HG03103 (cell line): ENCODE measurements around the gene CEP250.

Experiments used
- ATAC-seq: cut with Tn5 transposase; IDR thresholded peaks from one replicate; pipeline ENCODE4 v1.9.1; 2021; ENCODE audit warnings: low read depth; ENCODE audit not compliant: unreplicated experiment

The CEP250 gene

DNA sequence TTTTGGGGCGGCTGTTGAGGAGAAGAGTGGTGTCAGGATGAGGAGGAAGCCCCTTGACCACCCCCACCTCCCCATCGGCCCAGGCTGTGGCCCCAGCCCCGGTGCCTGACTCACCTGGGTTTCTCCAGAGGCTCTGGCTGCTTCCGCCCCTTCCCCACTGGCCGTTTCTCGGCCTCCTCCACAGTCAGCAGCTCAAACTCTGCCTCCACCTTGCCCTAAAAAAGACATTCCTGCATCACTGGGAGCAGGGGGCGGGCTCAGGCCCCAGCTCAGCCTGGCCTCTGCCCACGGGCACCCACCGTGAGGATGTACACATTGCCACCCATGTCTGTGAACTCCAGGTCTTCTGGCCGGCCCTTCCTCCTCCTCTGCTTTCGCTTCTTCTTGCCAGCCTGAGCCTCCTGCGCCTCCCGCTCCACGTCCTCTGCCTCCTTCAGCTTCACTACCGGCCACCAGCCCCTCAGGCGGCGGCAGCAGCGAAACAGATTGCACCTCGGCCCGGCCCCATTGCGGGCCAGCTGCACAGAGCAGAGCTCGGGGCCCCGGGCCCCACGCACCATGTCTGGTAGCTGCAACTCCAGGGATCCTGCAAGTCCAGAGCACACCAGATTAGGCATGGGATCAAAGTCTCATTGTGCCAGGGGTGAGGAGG lies 103.8 kb downstream of the CEP250 start:
- no peak for ATAC-seq

DNA sequence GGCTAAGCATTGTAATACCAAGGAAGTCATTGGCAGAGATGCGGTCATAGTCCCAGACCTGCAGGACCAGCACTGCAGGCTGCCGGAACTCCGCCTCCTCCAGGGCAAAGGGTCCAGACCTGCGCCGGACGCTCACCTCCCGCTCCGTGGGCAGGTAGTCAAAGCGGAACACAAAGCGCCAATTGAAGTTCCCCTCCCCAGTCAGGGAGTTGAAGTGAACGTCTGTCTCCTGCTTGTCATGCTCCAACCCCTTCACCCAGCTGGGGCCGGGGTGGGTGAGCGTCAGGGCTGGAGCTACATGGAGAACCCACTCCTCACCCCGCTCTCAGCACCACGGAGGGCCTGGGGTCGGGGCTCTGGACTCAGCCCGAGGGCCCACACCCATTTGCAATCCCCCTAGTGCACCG lies 104.7 kb downstream of the CEP250 start:
- no peak for ATAC-seq

DNA sequence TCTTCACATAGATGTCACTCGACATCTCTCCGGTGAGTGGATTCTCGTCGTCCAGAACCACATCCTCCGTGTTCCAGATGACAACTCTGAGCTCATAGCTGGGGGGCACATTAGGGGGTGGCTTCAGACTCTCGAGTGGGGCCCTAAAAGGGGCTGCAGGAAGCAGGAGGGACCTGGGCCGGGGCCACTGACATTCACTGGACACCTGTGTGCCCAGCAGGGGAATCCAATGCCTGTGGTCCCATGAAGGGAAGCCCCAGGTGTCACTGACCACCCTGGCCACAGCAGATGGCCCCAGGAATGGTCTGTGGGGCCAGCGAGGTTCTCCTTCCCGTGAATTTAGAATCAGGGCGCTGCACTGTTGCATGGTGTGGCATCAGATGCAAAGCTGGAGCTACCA lies 105.1 kb downstream of the CEP250 start:
- no peak for ATAC-seq

GRCh38 chr20:35561268-35561667 lies 105.9 kb downstream of the CEP250 start:
- ATAC-seq = no peak

- ATAC-seq = no peak
Measured at GRCh38 chr20:35561671-35562070, 106.3 kb downstream of the CEP250 start.

DNA sequence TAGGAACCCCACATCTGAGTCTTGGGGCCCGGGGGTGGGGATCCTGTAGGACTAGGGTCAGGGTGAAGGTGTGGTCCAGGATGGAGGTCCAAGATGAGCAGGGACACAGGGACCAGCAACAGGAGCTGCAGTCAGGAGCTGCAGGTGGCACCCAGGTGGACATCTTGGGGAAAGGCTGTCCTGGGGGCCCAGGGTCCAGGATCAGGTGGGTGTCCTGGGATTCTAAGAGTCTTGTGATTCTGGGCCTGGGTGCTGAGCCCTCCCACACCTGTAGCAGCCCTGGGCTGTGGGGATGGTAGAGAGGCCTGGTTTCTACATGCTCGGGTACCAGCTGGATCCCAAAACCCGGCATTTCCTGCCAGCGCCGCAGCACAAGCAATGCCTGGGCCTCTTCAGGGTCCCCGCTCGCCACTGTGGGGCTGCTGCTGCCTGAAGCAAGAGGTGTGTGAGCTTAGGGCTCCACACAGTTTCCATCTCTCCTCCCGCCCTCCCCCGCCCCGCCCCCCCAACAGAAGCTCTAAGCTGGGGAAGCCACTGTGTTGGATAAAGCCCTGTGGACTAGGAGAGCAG lies 107.2 kb downstream of the CEP250 start:
- ATAC-seq = no peak

GRCh38 chr20:35563834-35564233 lies 108.4 kb downstream of the CEP250 start:
- no peak for ATAC-seq

GRCh38 chr20:35564905-35565304 lies 109.5 kb downstream of the CEP250 start:
- no peak for ATAC-seq

DNA sequence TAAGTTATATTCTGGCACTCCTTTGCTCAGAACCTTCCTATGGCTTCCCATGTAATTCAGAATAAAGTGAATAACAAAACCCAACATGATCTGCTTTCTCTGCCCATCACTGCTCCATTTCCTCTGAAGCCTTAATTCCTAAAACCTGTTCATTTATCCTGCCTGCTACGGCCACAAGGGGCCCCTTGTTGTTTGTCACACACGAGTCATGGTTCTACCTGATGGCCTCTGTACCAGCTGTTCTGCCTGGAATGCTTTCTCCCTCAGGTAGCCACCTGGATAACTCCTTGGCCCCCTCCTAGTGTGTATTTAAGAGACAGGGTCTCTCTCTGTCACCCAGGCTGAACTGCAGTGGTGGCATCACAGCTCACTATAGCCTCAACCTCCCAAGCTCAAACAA lies 113.2 kb downstream of the CEP250 start:
- ATAC-seq = no peak
